Transverse colon (tissue), 4 donors: ENCODE measurements around the gene SNRPD1. TPM values are rescaled to one million over a fixed set of nuclear protein-coding genes. Genes with fewer than 3 reads are reported as not detected.
"Not testable (repeated sequence)": the region's sequence is repeated elsewhere in the genome, so short reads cannot be mapped to it uniquely, and the experiment has no call there.

Experiments
- DNase-seq: peaks from one replicate; pipeline ENCODE4 v3.0.0-alpha.2; 2019
- H3K27ac ChIP-seq, 4 donors: fragments of 200-600 bp; sonication (generic); 2 replicates each; pipeline ENCODE4 v1.5.1; 2016 to 2018; ENCODE audit warnings: inconsistent platforms in 4 of 4
- H3K27me3 ChIP-seq: fragments of 200-600 bp; sonication (generic); 2 replicates; pipeline ENCODE4 v1.5.1; 2017; ENCODE audit warnings: inconsistent platforms
- H3K36me3 ChIP-seq, 4 donors: fragments of 200-600 bp; sonication (generic); 2 replicates each; pipeline ENCODE4 v1.5.1; 2017 to 2019; ENCODE audit warnings: inconsistent platforms in 4 of 4
- H3K4me1 ChIP-seq, 4 donors: fragments of 200-600 bp; sonication (generic); 2 replicates each; pipeline ENCODE4 v1.5.1; 2017 to 2020; ENCODE audit warnings: inconsistent platforms in 4 of 4
- H3K4me3 ChIP-seq, 4 donors: fragments of 200-600 bp; sonication (generic); 1 replicate in 1 of 4; 2 replicates in 3 of 4; pipeline versions ENCODE4 v1.5.1 to v1.6.1; 2017 to 2019; ENCODE audit warnings: inconsistent platforms in 4 of 4
- H3K9me3 ChIP-seq, 2 donors: fragments of 200-600 bp; sonication (generic); 2 replicates each; pipeline ENCODE4 v1.5.1; 2017 to 2019; ENCODE audit warnings: inconsistent platforms in 2 of 2
- EP300 ChIP-seq: sonication (generic); formaldehyde crosslinking; IDR thresholded peaks from one replicate; pipeline ENCODE4 v1.6.1; 2017; ENCODE audit warnings: antibody characterized with exemption, low read depth
- POLR2A ChIP-seq: fragments of 450-650 bp; IDR thresholded peaks from one replicate; pipeline ENCODE4 v1.6.1; 2016; ENCODE audit warnings: antibody characterized with exemption, mild to moderate bottlenecking, moderate library complexity
- POLR2AphosphoS5 ChIP-seq, 3 donors: sonication (generic); formaldehyde crosslinking; IDR thresholded peaks; one replicate each; pipeline ENCODE4 v1.6.1; 2016; ENCODE audit warnings: antibody characterized with exemption in 3 of 3
- WGBS, 2 donors: methylation state at CpG; one replicate each; pipeline ENCODE4 v1.1.5; 2018; ENCODE audit warnings: low coverage in 1 of 2; 5-methylcytosine and 5-hydroxymethylcytosine counted together
- in situ Hi-C, 4 donors: fragments of 200-750 bp; cut with MboI; loops; one replicate each; pipeline versions ENCODE4 v1.15.0 to v1.15.1; 2017; ENCODE audit warnings: low sequenced_read_pairs in 3 of 4, low pct_ligation_motif_present in 1 of 4, low pct_unique_long_range_greater_than_20kb in 1 of 4
- intact Hi-C: fragments of 100-400 bp; cut with DNase I; formaldehyde crosslinking; loops from one replicate; pipeline ENCODE4 v1.15.1; 2023; ENCODE audit warnings: low total_unique reads
- total RNA-seq, 4 donors: library from RNA; depleted of rRNA; stranded (reverse); fragments of >200 nt; gene quantifications; one replicate each; pipeline ENCODE4 v1.1.0, GENCODE V29; 2016
- TF ChIP-seq, protein P1 (sequence below), 5 experiments: fragments of 200-600 bp in 3 of 5; fragments of 450-650 bp in 2 of 5; sonication (generic) in 3 of 5; IDR thresholded peaks; 1 replicate in 2 of 5; 2 replicates in 3 of 5; pipeline ENCODE4 v1.5.1; 2016 to 2017; ENCODE audit warnings: antibody characterized with exemption in 5 of 5, inconsistent platforms in 3 of 5, mild to moderate bottlenecking in 2 of 5, moderate library complexity in 1 of 5

SNRPD1 gene
- total RNA-seq, 4 donors from 2014 or later: 1.4 to 11.3 (median 7.6) TPM

DNA sequence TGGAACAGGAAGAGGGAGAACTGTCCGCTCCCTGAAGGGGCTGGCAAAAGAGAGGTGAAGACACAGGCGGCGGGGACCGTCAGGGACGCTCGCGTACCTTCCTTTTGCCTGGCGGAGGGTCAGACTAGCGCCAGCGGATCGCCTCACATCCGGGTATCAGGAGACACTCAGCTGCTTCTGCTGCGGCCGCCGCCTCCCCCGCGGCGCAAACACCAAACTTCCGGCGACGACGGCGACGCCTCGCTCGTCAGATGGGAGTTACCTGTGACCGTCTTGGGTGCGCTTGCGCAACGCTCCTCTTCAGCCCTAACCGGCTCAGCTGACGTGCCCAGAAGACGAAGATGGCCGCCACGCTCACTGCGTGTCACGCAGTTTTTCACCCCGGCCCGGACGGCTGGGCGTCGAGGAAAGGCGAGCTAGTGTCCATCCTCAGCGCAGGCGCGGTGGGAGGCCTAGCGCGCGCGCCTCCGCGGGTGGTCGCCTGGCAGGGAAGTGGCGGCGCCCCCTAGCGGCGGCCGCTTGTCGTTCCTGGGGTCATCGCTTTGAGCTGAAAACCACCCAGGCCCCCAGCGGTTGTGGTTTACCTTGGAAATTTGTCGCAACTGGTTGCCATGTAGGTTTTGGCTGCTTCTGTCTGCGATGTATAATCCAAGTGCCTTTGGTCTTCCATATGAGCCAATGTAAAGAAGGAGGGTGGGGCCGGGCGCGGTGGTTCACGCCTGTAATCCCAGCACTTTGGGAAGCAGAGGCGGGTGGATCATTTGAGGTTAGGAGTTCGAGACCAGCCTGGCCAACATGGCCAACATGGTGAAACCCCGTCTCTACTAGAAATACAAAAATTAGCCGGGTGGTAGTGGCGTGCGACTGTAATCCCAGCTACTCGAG, 11.3 kb upstream of the SNRPD1 start, which contains the start of gene ESCO1:
ESCO1 (minus strand) TSS at position 179 of the 885 bp plus-strand sequence. CDS start 25,861 bp downstream, outside the sequence.
- Histone ChIP-seq H3K27me3 (no peaks in the 10 kb centered on the region), H3K27ac (peak within 1 kb of the TSS; percentile 92 to 99 (median 98)), H3K4me3 (peak within 1 kb of the TSS; percentile 64 to 83 (median 77)), H3K4me1 (peaks cover 3 to 33% (median 7%) of the 10 kb centered on the region in 4 donors), H3K36me3 (no peaks in the 10 kb centered on the region), H3K9me3 (no peaks in the 10 kb centered on the region)
- peak; percentile 97 for DNase-seq
- 0 to 11% methylated on average over 15 to 63 of the region's 74 CpGs for WGBS, 2 donors
- TF ChIP-seq, protein P1, sequence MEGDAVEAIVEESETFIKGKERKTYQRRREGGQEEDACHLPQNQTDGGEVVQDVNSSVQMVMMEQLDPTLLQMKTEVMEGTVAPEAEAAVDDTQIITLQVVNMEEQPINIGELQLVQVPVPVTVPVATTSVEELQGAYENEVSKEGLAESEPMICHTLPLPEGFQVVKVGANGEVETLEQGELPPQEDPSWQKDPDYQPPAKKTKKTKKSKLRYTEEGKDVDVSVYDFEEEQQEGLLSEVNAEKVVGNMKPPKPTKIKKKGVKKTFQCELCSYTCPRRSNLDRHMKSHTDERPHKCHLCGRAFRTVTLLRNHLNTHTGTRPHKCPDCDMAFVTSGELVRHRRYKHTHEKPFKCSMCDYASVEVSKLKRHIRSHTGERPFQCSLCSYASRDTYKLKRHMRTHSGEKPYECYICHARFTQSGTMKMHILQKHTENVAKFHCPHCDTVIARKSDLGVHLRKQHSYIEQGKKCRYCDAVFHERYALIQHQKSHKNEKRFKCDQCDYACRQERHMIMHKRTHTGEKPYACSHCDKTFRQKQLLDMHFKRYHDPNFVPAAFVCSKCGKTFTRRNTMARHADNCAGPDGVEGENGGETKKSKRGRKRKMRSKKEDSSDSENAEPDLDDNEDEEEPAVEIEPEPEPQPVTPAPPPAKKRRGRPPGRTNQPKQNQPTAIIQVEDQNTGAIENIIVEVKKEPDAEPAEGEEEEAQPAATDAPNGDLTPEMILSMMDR (IDR thresholded peaks at IDR 0.05): peak; percentile 99 to 100 (median 99)
- TF ChIP-seq EP300 (peak; percentile 4), POLR2AphosphoS5 (IDR thresholded peaks at IDR 0.05) (peak; percentile 93 to 98 (median 97)), POLR2A (peak; percentile 97)
- intact Hi-C loops (no loop called here), in situ Hi-C loops (loop anchor here in 2 of 4 donors (25.0 kb wide), 1 partner anchor 112 kb away; the partner anchor contains the start of gene ABHD3 (in 2 of the 2))

DNA sequence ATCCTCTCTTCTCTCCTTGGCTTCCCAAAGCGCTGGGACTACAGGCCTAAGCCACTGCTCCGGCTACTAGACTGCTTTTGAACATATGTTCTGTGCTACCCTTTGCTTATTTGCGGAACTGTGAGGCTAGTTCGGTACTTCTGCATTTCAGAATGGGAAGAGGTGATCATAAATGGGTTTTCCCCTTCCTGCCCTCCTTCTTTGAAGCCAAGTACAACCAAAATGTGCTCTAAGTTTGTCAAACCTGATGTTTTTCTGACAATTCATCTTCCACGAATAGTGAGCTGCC, 9.9 kb upstream of the SNRPD1 start:
- 82 to 85% methylated on average over 5 of the region's 5 CpGs for WGBS, 2 donors
- TF ChIP-seq POLR2A (no peak), POLR2AphosphoS5 (IDR thresholded peaks at IDR 0.05) (no peak)
- no peak for DNase-seq
- Histone ChIP-seq H3K4me3 (no peak overlapping the region), H3K4me1 (peaks cover 3 to 28% (median 7%) of the 10 kb centered on the region in 4 donors), H3K27ac (no peak overlapping the region), H3K27me3 (no peaks in the 10 kb centered on the region), H3K36me3 (no peaks in the 10 kb centered on the region), H3K9me3 (no peaks in the 10 kb centered on the region)
- intact Hi-C loops (no loop called here), in situ Hi-C loops (loop anchor here in 2 of 4 donors (25.0 kb wide), 1 partner anchor 110 kb away; the partner anchor contains the start of gene ABHD3 (in 2 of the 2))

DNA sequence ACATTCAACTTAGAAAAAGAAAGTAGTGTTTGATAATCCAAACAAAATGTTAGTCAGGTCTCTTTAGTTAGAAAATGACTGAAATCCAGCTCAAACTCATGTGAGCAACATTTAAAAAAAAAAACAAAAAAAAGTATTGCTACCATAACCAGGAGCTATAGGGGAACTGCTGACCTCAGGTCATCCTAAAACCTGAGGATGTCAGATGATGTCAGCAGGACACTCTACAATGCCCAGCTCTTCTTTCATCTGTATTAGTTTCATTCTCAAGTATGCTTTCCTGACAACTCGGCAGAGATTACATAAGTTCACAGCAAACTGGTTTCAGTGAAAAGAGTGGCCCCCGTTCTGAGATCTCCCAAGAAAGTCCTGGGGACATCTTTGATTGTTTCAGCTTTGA, 7.4 kb upstream of the SNRPD1 start:
- H3K27me3 ChIP-seq: no peaks in the 10 kb centered on the region
- no peak for TF ChIP-seq POLR2AphosphoS5 (IDR thresholded peaks at IDR 0.05)
- TF ChIP-seq, protein P1 (IDR thresholded peaks at IDR 0.05): no peak
- in situ Hi-C loops: loop anchor here in 2 of 4 donors (25.0 kb wide), 1 partner anchor 108 kb away; the partner anchor contains the start of gene ABHD3 (in 2 of the 2)
- DNase-seq: no peak
- WGBS, 2 donors: 21 to 34% methylated on average over 2 of the region's 2 CpGs
- no peak overlapping the region for H3K27ac ChIP-seq
- H3K9me3 ChIP-seq: no peaks in the 10 kb centered on the region
- no peak overlapping the region for H3K4me3 ChIP-seq
- no peaks in the 10 kb centered on the region for H3K36me3 ChIP-seq
- H3K4me1 ChIP-seq: peaks cover 0 to 6% (median 2%) of the 10 kb centered on the region in 4 donors
- intact Hi-C loops: no loop called here

DNA sequence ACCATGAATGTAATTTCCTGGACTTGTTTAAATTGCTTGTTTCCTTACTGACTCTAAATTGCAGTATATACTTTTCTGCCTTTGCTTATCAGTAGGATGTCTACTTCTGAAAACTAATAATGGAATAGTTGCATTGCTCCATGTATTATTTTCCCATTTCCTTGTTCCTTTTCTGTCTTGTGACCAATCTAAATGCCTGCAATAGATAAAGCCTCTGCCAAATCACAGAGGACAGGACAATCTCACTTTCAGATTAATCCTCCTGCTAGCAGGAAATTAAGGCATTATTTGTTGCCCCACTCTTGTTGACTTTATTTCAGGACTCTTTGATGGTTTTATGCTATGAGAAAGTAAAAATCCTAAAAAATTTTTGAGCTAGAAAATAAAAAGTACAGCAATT, 6.9 kb upstream of the SNRPD1 start:
- no peak overlapping the region for H3K4me3 ChIP-seq
- in situ Hi-C loops: loop anchor here in 2 of 4 donors (25.0 kb wide), 1 partner anchor 107 kb away; the partner anchor contains the start of gene ABHD3 (in 2 of the 2)
- no peaks in the 10 kb centered on the region for H3K36me3 ChIP-seq
- H3K27ac ChIP-seq: no peak overlapping the region
- intact Hi-C loops: no loop called here
- peaks cover 0 to 6% (median 2%) of the 10 kb centered on the region in 4 donors for H3K4me1 ChIP-seq
- no peak for TF ChIP-seq POLR2AphosphoS5 (IDR thresholded peaks at IDR 0.05)
- TF ChIP-seq, protein P1 (IDR thresholded peaks at IDR 0.05): no peak
- TF ChIP-seq POLR2A: no peak
- no peak for TF ChIP-seq EP300
- no peaks in the 10 kb centered on the region for H3K27me3 ChIP-seq
- DNase-seq: no peak
- no peaks in the 10 kb centered on the region for H3K9me3 ChIP-seq

DNA sequence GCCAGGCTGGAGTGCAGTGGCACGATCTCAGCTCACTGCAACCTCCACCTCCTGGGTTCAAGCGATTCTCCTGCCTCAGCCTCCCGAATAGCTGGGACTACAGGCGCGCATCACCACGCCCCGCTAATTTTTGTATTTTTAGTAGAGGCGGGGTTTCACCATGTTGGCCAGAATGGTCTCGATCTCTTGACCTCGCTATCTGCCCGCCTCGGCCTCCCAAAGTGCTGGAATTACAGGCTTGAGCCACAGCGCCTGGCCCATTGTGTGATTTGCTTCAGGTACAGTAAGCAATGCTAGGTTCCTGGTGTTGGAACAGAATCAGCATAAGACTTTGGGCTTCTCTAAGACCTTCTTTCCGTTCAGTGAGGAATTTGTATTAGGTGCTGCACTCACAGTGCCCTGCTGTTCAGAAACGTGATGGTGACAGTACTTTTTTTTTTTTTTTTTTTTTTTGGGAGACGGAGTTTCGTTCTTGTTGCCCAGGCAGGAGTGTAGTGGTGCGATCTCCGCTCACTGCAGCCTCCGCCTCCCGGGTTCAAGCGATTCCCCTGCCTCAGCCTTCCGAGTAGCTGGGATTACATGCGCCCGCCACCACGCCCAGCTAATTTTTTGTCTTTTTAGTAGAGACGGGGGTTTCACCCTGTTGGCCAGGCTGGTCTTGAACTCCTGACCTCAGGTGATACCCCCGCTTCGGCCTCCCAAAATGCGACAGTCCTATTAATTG, 551 bp upstream of the SNRPD1 start:
- 53 to 64% methylated on average over 24 to 30 of the region's 30 CpGs for WGBS, 2 donors
- peak overlapping the region; percentile 88 to 94 (median 90) for H3K27ac ChIP-seq
- intact Hi-C loops, H3K36me3 ChIP-seq, DNase-seq, H3K27me3 ChIP-seq, H3K9me3 ChIP-seq: not testable (repeated sequence)
- in situ Hi-C loops: loop anchor here in 2 of 4 donors (25.0 kb wide), 1 partner anchor 101 kb away; the partner anchor contains the start of gene ABHD3 (in 2 of the 2)
- H3K4me1 ChIP-seq: peaks cover 5 to 19% (median 13%) of the 10 kb centered on the region in 4 donors
- H3K4me3 ChIP-seq: peak overlapping the region; percentile 2 to 94 (median 71)

DNA sequence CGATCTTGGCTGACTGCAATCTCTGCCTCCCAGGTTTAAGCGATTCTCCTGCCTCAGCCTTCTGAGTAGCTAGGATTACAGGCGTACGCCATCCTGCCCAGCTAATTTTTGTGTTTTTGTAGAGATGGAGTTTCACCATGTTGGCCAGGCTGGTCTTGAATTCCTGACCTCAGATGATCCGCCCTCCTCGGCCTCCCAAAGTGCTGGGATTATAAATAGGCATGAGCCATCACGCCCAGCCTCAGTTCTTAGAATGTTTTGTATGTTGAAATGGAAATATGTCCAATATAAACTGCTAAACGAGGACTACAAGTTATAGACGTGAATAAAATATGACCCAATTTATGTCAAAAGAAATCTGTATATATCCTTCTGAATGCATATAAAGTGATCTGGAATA, 9.5 kb downstream of the SNRPD1 start:
- H3K27ac ChIP-seq, DNase-seq, H3K4me1 ChIP-seq, intact Hi-C loops, H3K4me3 ChIP-seq, H3K9me3 ChIP-seq, H3K27me3 ChIP-seq: not testable (repeated sequence)
- 84 to 95% methylated on average over 8 to 9 of the region's 9 CpGs for WGBS, 2 donors
- H3K36me3 ChIP-seq: peaks cover 0 to 20% (median 9%) of the 10 kb centered on the region in 4 donors
- in situ Hi-C loops: loop anchor here in 2 of 4 donors (25.0 kb wide), 1 partner anchor 91 kb away; the partner anchor contains the start of gene ABHD3 (in 2 of the 2)
